ENCODE data around the gene SUGCT.

SUGCT gene

DNA sequence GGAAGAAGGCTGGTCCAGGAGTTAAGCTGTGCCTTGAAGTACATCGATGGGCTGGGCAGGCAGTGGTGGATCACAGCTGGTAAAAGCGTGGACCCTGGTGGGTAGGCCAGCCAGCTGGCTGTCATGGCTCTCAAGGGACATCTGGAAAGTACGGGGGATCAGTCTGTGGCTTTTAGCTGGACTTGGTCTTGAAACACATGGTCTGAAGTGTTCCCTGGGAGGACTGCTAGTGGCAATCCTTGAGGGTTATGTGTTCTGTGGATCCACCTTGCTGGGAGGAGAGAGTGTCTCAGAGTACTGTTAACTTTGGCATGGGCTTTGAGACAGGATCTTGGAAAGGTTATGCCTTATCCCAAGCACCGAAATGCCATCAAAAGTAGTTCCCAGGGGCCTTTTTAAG, 754.3 kb downstream of the SUGCT start:
- H3K79me2 ChIP-seq (ENCODE audit: control insufficient read depth, insufficient read depth, low read length, poor library complexity), result no peaks in the 10 kb centered on the region
- no peak overlapping the region for H2BK120ac ChIP-seq (ENCODE audit: insufficient read depth, low read length, poor library complexity)
- no peak overlapping the region for H2BK12ac ChIP-seq (ENCODE audit: low read length)
- H4K91ac ChIP-seq (ENCODE audit: low read depth, low read length), result no peak overlapping the region
- H3K9ac ChIP-seq (ENCODE audit: low read length), result no peak overlapping the region
- no peak for DNase-seq
- peaks cover 2% of the 10 kb centered on the region for H3K9me3 ChIP-seq (ENCODE audit: insufficient read depth, low read depth, low read length)
- H2AFZ ChIP-seq (ENCODE audit: insufficient read depth, low read length, poor library complexity), result no peak overlapping the region
- no peaks in the 10 kb centered on the region for H3K36me3 ChIP-seq (ENCODE audit: control insufficient read depth in 1 of 2, insufficient read depth in 2 of 2, low read length in 2 of 2)
- H3K23ac ChIP-seq (ENCODE audit: low read length), result no peak overlapping the region
- no peak overlapping the region for H2AK5ac ChIP-seq (ENCODE audit: low read length)
- no peaks in the 10 kb centered on the region for H3K4me1 ChIP-seq (ENCODE audit: control insufficient read depth in 1 of 2, insufficient read depth in 2 of 2, low read length in 2 of 2)
- H3K79me1 ChIP-seq (ENCODE audit: low read length), result no peaks in the 10 kb centered on the region
- H3K27ac ChIP-seq (ENCODE audit: low read depth, low read length), result no peak overlapping the region
- H3K14ac ChIP-seq (ENCODE audit: low read length), result no peak overlapping the region
- WGBS (ENCODE audit: extremely low coverage, insufficient coverage, insufficient read length), result no CpG with 5 or more reads among the region's 4 CpGs
- H3K27me3 ChIP-seq (ENCODE audit: insufficient read depth, low read length), result no peaks in the 10 kb centered on the region
- no peak overlapping the region for H2BK5ac ChIP-seq (ENCODE audit: low read depth, low read length, poor library complexity)
- H3K18ac ChIP-seq (ENCODE audit: low read length), result no peak overlapping the region
- no peak overlapping the region for H4K12ac ChIP-seq (ENCODE audit: low read depth, low read length)
- no peak overlapping the region for H3K4ac ChIP-seq (ENCODE audit: low read depth, low read length)
- no peak overlapping the region for H3K4me2 ChIP-seq (ENCODE audit: low read length)
- H3K4me3 ChIP-seq (ENCODE audit: low read depth, low read length), result no peak overlapping the region
- H4K8ac ChIP-seq (ENCODE audit: low read depth, low read length), result no peak overlapping the region

DNA sequence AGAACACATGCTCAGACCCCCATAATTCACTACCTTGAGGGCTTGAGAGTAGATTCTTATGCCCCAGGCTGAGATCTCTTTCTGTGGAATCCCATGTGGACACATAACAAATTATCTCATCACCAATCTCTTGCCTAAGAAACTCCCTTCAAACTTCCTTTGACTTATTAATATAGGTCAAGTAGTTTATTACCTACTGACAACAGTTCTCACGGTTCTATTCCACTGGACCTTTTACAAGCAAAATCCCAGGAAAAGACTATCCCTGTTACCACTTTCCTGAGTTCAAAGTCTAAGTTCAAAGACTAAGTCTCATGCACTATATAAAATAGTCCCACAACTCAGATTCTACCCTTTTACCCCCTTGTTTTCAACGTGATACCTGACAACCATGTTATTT, 754.7 kb downstream of the SUGCT start:
- Histone ChIP-seq H2BK120ac (ENCODE audit: insufficient read depth, low read length, poor library complexity) (no peak overlapping the region), H3K9me3 (ENCODE audit: insufficient read depth, low read depth, low read length) (peaks cover 2% of the 10 kb centered on the region), H3K4ac (ENCODE audit: low read depth, low read length) (no peak overlapping the region), H3K79me1 (ENCODE audit: low read length) (no peaks in the 10 kb centered on the region), H3K79me2 (ENCODE audit: control insufficient read depth, insufficient read depth, low read length, poor library complexity) (no peaks in the 10 kb centered on the region), H2BK12ac (ENCODE audit: low read length) (no peak overlapping the region), H3K4me3 (ENCODE audit: low read depth, low read length) (no peak overlapping the region), H3K23ac (ENCODE audit: low read length) (no peak overlapping the region), H2AFZ (ENCODE audit: insufficient read depth, low read length, poor library complexity) (no peak overlapping the region), H4K8ac (ENCODE audit: low read depth, low read length) (no peak overlapping the region), H3K14ac (ENCODE audit: low read length) (no peak overlapping the region), H3K36me3 (ENCODE audit: control insufficient read depth in 1 of 2, insufficient read depth in 2 of 2, low read length in 2 of 2) (no peaks in the 10 kb centered on the region), H2AK5ac (ENCODE audit: low read length) (no peak overlapping the region), H2BK5ac (ENCODE audit: low read depth, low read length, poor library complexity) (no peak overlapping the region), H3K18ac (ENCODE audit: low read length) (no peak overlapping the region), H4K12ac (ENCODE audit: low read depth, low read length) (no peak overlapping the region), H3K27me3 (ENCODE audit: insufficient read depth, low read length) (no peaks in the 10 kb centered on the region), H3K27ac (ENCODE audit: low read depth, low read length) (no peak overlapping the region), H3K4me1 (ENCODE audit: control insufficient read depth in 1 of 2, insufficient read depth in 2 of 2, low read length in 2 of 2) (no peaks in the 10 kb centered on the region), H3K4me2 (ENCODE audit: low read length) (no peak overlapping the region), H3K9ac (ENCODE audit: low read length) (no peak overlapping the region), H4K91ac (ENCODE audit: low read depth, low read length) (no peak overlapping the region)
- DNase-seq, result no peak
- WGBS (ENCODE audit: extremely low coverage, insufficient coverage, insufficient read length), result no CpG with 5 or more reads among the region's 2 CpGs

DNA sequence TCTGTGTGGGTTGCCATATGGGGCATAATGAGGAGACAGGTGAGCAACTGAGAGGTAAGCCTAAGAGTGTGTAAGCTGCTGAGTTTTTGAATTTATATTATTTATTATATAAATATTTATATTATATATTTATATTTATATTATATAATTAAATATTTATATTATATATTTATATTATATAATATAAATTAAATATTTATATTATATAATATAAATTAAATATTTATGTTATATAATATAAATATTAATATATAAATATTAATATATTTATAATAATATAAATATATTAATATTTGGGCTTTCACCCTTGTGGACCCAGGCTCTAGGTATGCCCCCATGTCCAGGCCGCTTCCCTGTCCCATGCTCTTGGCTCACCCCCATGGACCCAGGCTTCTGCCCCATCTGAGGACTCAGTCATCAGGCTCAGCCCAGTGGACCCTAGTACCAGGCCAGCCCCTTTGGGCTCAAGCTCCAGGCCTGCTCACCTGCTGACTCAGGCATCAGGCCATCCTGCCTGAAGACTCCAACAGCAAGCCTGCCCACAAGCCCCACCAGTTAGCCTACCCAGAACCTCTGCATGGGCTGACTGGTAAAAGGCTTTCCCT, 755.4 kb downstream of the SUGCT start:
- H3K18ac ChIP-seq (ENCODE audit: low read length), result no peak overlapping the region
- H3K4me3 ChIP-seq (ENCODE audit: low read depth, low read length), result no peak overlapping the region
- H4K12ac ChIP-seq (ENCODE audit: low read depth, low read length), result no peak overlapping the region
- no peak overlapping the region for H3K14ac ChIP-seq (ENCODE audit: low read length)
- no peak overlapping the region for H4K91ac ChIP-seq (ENCODE audit: low read depth, low read length)
- no peaks in the 10 kb centered on the region for H3K27me3 ChIP-seq (ENCODE audit: insufficient read depth, low read length)
- no peak overlapping the region for H2BK120ac ChIP-seq (ENCODE audit: insufficient read depth, low read length, poor library complexity)
- no peak overlapping the region for H4K8ac ChIP-seq (ENCODE audit: low read depth, low read length)
- H2AFZ ChIP-seq (ENCODE audit: insufficient read depth, low read length, poor library complexity), result no peak overlapping the region
- no peak overlapping the region for H3K4me2 ChIP-seq (ENCODE audit: low read length)
- H3K79me2 ChIP-seq (ENCODE audit: control insufficient read depth, insufficient read depth, low read length, poor library complexity), result no peaks in the 10 kb centered on the region
- H3K9ac ChIP-seq (ENCODE audit: low read length), result no peak overlapping the region
- DNase-seq, result no peak
- no CpG with 5 or more reads among the region's 1 CpG for WGBS (ENCODE audit: extremely low coverage, insufficient coverage, insufficient read length)
- no peak overlapping the region for H2BK5ac ChIP-seq (ENCODE audit: low read depth, low read length, poor library complexity)
- no peak overlapping the region for H3K23ac ChIP-seq (ENCODE audit: low read length)
- no peak overlapping the region for H2AK5ac ChIP-seq (ENCODE audit: low read length)
- no peaks in the 10 kb centered on the region for H3K4me1 ChIP-seq (ENCODE audit: control insufficient read depth in 1 of 2, insufficient read depth in 2 of 2, low read length in 2 of 2)
- no peak overlapping the region for H3K4ac ChIP-seq (ENCODE audit: low read depth, low read length)
- H3K36me3 ChIP-seq (ENCODE audit: control insufficient read depth in 1 of 2, insufficient read depth in 2 of 2, low read length in 2 of 2), result no peaks in the 10 kb centered on the region
- H2BK12ac ChIP-seq (ENCODE audit: low read length), result no peak overlapping the region
- peaks cover 2% of the 10 kb centered on the region for H3K9me3 ChIP-seq (ENCODE audit: insufficient read depth, low read depth, low read length)
- no peak overlapping the region for H3K27ac ChIP-seq (ENCODE audit: low read depth, low read length)
- no peaks in the 10 kb centered on the region for H3K79me1 ChIP-seq (ENCODE audit: low read length)

- Histone ChIP-seq H3K27me3 (ENCODE audit: insufficient read depth, low read length) (no peaks in the 10 kb centered on the region), H4K8ac (ENCODE audit: low read depth, low read length) (no peak overlapping the region), H3K9me3 (ENCODE audit: insufficient read depth, low read depth, low read length) (peaks cover 2% of the 10 kb centered on the region), H3K4me2 (ENCODE audit: low read length) (no peak overlapping the region), H4K12ac (ENCODE audit: low read depth, low read length) (no peak overlapping the region), H2BK12ac (ENCODE audit: low read length) (no peak overlapping the region), H3K4ac (ENCODE audit: low read depth, low read length) (no peak overlapping the region), H3K79me1 (ENCODE audit: low read length) (no peaks in the 10 kb centered on the region), H3K27ac (ENCODE audit: low read depth, low read length) (no peak overlapping the region), H2BK120ac (ENCODE audit: insufficient read depth, low read length, poor library complexity) (no peak overlapping the region), H3K36me3 (ENCODE audit: control insufficient read depth in 1 of 2, insufficient read depth in 2 of 2, low read length in 2 of 2) (no peaks in the 10 kb centered on the region), H2AFZ (ENCODE audit: insufficient read depth, low read length, poor library complexity) (no peak overlapping the region), H3K4me3 (ENCODE audit: low read depth, low read length) (no peak overlapping the region), H3K79me2 (ENCODE audit: control insufficient read depth, insufficient read depth, low read length, poor library complexity) (no peaks in the 10 kb centered on the region), H3K18ac (ENCODE audit: low read length) (no peak overlapping the region), H3K23ac (ENCODE audit: low read length) (no peak overlapping the region), H3K9ac (ENCODE audit: low read length) (no peak overlapping the region), H3K14ac (ENCODE audit: low read length) (no peak overlapping the region), H3K4me1 (ENCODE audit: control insufficient read depth in 1 of 2, insufficient read depth in 2 of 2, low read length in 2 of 2) (no peaks in the 10 kb centered on the region), H2AK5ac (ENCODE audit: low read length) (no peak overlapping the region), H2BK5ac (ENCODE audit: low read depth, low read length, poor library complexity) (no peak overlapping the region), H4K91ac (ENCODE audit: low read depth, low read length) (no peak overlapping the region)
- WGBS (ENCODE audit: extremely low coverage, insufficient coverage, insufficient read length), result no CpG with 5 or more reads among the region's 2 CpGs
- DNase-seq, result no peak
These were observed 756.4 kb downstream of the SUGCT start for GRCh38 chr7:40891232-40891631.

Data from trophoblast cell (in vitro differentiated cells and primary cell).